IMR-90 (cell line): ENCODE measurements around the gene GPC5. TPM values are rescaled to one million over a fixed set of nuclear protein-coding genes. Genes with fewer than 3 reads are reported as not detected.

Experiments
- ATAC-seq: fragments of 200-7000 bp; cut with Tn5 transposase; 2 replicates; pipeline ENCODE4 v1.9.1; 2020; ENCODE audit warnings: low read depth, mild to moderate bottlenecking, moderate library complexity
- BruUV-seq: library from RNA; stranded (reverse); fragments of 400-500 nt; replicated peaks from 2 replicates; lab custom pipeline; 2021; lab: Mats Ljungman, UMichigan
- CTCF ChIA-PET: fragments of 300-600 bp; formaldehyde crosslinking; extraction: SDS; loops from one replicate; lab custom pipeline; 2021; ENCODE audit warnings: antibody characterized with exemption; lab: Yijun Ruan, JAX
- POLR2A ChIA-PET: fragments of 300-600 bp; sonication (Branson Sonifier 250); formaldehyde crosslinking; loops from one replicate; lab custom pipeline; 2022; ENCODE audit warnings: antibody characterized with exemption; ENCODE audit not compliant: unreplicated experiment; lab: Charles Lee
- DNase-seq: peaks from one replicate; pipeline ENCODE4 v3.0.0; 2013
- H2AFZ ChIP-seq: replicated peaks from 2 replicates; pipeline ENCODE3; 2013; ENCODE audit warnings: low read length, mild to moderate bottlenecking; ENCODE audit not compliant: poor library complexity
- H2AK5ac ChIP-seq: 2 replicates; pipeline ENCODE4 v1.6.1; 2013; ENCODE audit warnings: low read depth, low read length, inconsistent platforms
- H2AK9ac ChIP-seq: replicated peaks from 2 replicates; pipeline ENCODE3; 2013; ENCODE audit warnings: mild to moderate bottlenecking, low read depth, low read length, moderate library complexity; ENCODE audit not compliant: poor library complexity
- H2BK120ac ChIP-seq: 2 replicates; pipeline ENCODE4 v1.6.1; 2013; ENCODE audit warnings: low read depth, low read length, inconsistent platforms
- H2BK15ac ChIP-seq: 3 replicates; pipeline ENCODE4 v1.6.1; 2013; ENCODE audit warnings: low read depth, low read length, inconsistent platforms
- H2BK20ac ChIP-seq: 2 replicates; pipeline ENCODE4 v1.6.1; 2013; ENCODE audit warnings: low read depth, mild to moderate bottlenecking, inconsistent platforms, low read length, moderate library complexity
- H2BK5ac ChIP-seq: 2 replicates; pipeline ENCODE4 v1.6.1; 2013; ENCODE audit warnings: mild to moderate bottlenecking, low read depth, low read length, inconsistent platforms; ENCODE audit not compliant: poor library complexity, severe bottlenecking
- H3K14ac ChIP-seq: replicated peaks from 2 replicates; pipeline ENCODE4 v1.6.1; 2013; ENCODE audit warnings: low read depth, low read length, inconsistent platforms
- H3K18ac ChIP-seq: 2 replicates; pipeline ENCODE4 v1.6.1; 2013; ENCODE audit warnings: low read depth, low read length, control low read depth
- H3K23ac ChIP-seq: 2 replicates; pipeline ENCODE4 v1.6.1; 2013; ENCODE audit warnings: low read depth, low read length, inconsistent platforms
- H3K27ac ChIP-seq: 2 replicates; pipeline ENCODE4 v1.5.1; 2013; ENCODE audit warnings: mild to moderate bottlenecking, control low read depth, low read length; ENCODE audit not compliant: insufficient read depth
- H3K27me3 ChIP-seq: 2 replicates; pipeline ENCODE4 v1.6.1; 2013; ENCODE audit warnings: low read length; ENCODE audit not compliant: control insufficient read depth, insufficient read depth
- H3K36me3 ChIP-seq: 2 replicates; pipeline ENCODE4 v1.6.1; 2013; ENCODE audit warnings: low read length, mixed read lengths; ENCODE audit not compliant: control insufficient read depth, insufficient read depth
- H3K4ac ChIP-seq: 2 replicates; pipeline ENCODE4 v1.6.1; 2013; ENCODE audit warnings: low read depth, low read length, inconsistent platforms
- H3K4me1 ChIP-seq: 2 replicates; pipeline ENCODE4 v1.6.1; 2013; ENCODE audit warnings: low read length, mixed read lengths; ENCODE audit not compliant: control insufficient read depth, insufficient read depth
- H3K4me2 ChIP-seq: 2 replicates; pipeline ENCODE4 v1.6.1; 2013; ENCODE audit warnings: low read depth, mild to moderate bottlenecking, control low read depth, low read length, moderate library complexity
- H3K4me3 ChIP-seq: 2 replicates; pipeline ENCODE4 v1.5.1; 2013; ENCODE audit warnings: low read depth, mild to moderate bottlenecking, control low read depth, low read length, moderate library complexity; ENCODE audit not compliant: insufficient read depth
- H3K56ac ChIP-seq: 2 replicates; pipeline ENCODE4 v1.6.1; 2013; ENCODE audit warnings: low read length, inconsistent platforms; ENCODE audit not compliant: insufficient read depth; ENCODE audit errors: extremely low read depth
- H3K79me1 ChIP-seq, 2 experiments: 2 replicates each; pipeline ENCODE4 v1.6.1; 2013; ENCODE audit warnings: low read length in 2 of 2, inconsistent platforms in 1 of 2, low read depth in 1 of 2
- H3K9ac ChIP-seq: 2 replicates; pipeline ENCODE4 v1.6.1; 2013; ENCODE audit warnings: low read depth, low read length, control low read depth
- H3K9me1 ChIP-seq: 2 replicates; pipeline ENCODE4 v1.6.1; 2013; ENCODE audit warnings: low read length, inconsistent platforms; ENCODE audit not compliant: insufficient read depth
- H3K9me3 ChIP-seq: 2 replicates; pipeline ENCODE4 v1.6.1; 2013; ENCODE audit warnings: low read length; ENCODE audit not compliant: control insufficient read depth, insufficient read depth
- H4K20me1 ChIP-seq: 2 replicates; pipeline ENCODE4 v1.6.1; 2013; ENCODE audit warnings: low read length, inconsistent platforms; ENCODE audit not compliant: insufficient read depth
- H4K5ac ChIP-seq: 2 replicates; pipeline ENCODE4 v1.6.1; 2013; ENCODE audit warnings: mild to moderate bottlenecking, low read depth, low read length, control low read depth
- H4K8ac ChIP-seq, 2 experiments: 2 replicates each; pipeline ENCODE4 v1.6.1; 2013; ENCODE audit warnings: low read depth in 2 of 2, low read length in 2 of 2, control low read depth in 1 of 2, inconsistent platforms in 1 of 2
- H4K91ac ChIP-seq: 2 replicates; pipeline ENCODE4 v1.6.1; 2013; ENCODE audit warnings: low read depth, low read length, inconsistent platforms; ENCODE audit not compliant: insufficient read depth
- BHLHE40 ChIP-seq: fragments of 150-350 bp; IDR thresholded peaks from 2 replicates; pipeline ENCODE4 v1.6.1; 2016; ENCODE audit warnings: mild to moderate bottlenecking, low read depth, low read length
- CEBPB ChIP-seq: IDR thresholded peaks from 2 replicates; pipeline ENCODE4 v1.6.1; 2012; ENCODE audit warnings: low read depth, low read length, improper control_type of control experiment
- CHD1 ChIP-seq: IDR thresholded peaks from 2 replicates; pipeline ENCODE4 v1.6.1; 2012; ENCODE audit warnings: low read depth, low read length, improper control_type of control experiment
- FOS ChIP-seq: fragments of 150-350 bp; IDR thresholded peaks from 2 replicates; pipeline ENCODE4 v1.6.1; 2016; ENCODE audit warnings: low read depth, low read length
- MAFK ChIP-seq: IDR thresholded peaks from 2 replicates; pipeline ENCODE4 v1.6.1; 2012; ENCODE audit warnings: low read depth, low read length, improper control_type of control experiment
- MAZ ChIP-seq: IDR thresholded peaks from 2 replicates; pipeline ENCODE4 v1.6.1; 2012; ENCODE audit warnings: low read depth, mild to moderate bottlenecking, low read length, improper control_type of control experiment, moderate library complexity, borderline replicate concordance
- MXI1 ChIP-seq: IDR thresholded peaks from 2 replicates; pipeline ENCODE4 v1.6.1; 2012; ENCODE audit warnings: low read depth, mild to moderate bottlenecking, low read length, moderate library complexity, borderline replicate concordance
- NFE2L2 ChIP-seq: fragments of 150-350 bp; IDR thresholded peaks from 2 replicates; pipeline ENCODE4 v1.6.1; 2016; ENCODE audit warnings: low read depth, mild to moderate bottlenecking, low read length
- POLR2A ChIP-seq: IDR thresholded peaks from 2 replicates; pipeline ENCODE4 v1.6.1; 2012; ENCODE audit warnings: mild to moderate bottlenecking, low read depth, low read length
- RAD21 ChIP-seq: IDR thresholded peaks from 2 replicates; pipeline ENCODE4 v1.6.1; 2012; ENCODE audit warnings: low read length, improper control_type of control experiment
- RCOR1 ChIP-seq: IDR thresholded peaks from 2 replicates; pipeline ENCODE4 v1.6.1; 2012; ENCODE audit warnings: mild to moderate bottlenecking, low read length, improper control_type of control experiment; ENCODE audit not compliant: insufficient replicate concordance
- RFX5 ChIP-seq: IDR thresholded peaks from 2 replicates; pipeline ENCODE4 v1.8.0; 2012; ENCODE audit warnings: low read depth, mild to moderate bottlenecking, low read length, moderate library complexity
- SMC3 ChIP-seq: fragments of 150-350 bp; IDR thresholded peaks from 2 replicates; pipeline ENCODE4 v1.6.1; 2016; ENCODE audit warnings: low read depth, mild to moderate bottlenecking, antibody characterized with exemption, low read length, moderate library complexity
- WGBS, 2 experiments: methylation state at CpG; one replicate each; pipeline versions ENCODE4 v1.1.5 to v1.1.7; 2013; ENCODE audit warnings: missing lambda C conversion rate in 2 of 2; ENCODE audit not compliant: insufficient read length in 1 of 2; ENCODE audit errors: extremely low coverage in 2 of 2; 5-methylcytosine and 5-hydroxymethylcytosine counted together
- dilution Hi-C: fragments of 300-500 bp; cut with HindIII; formaldehyde crosslinking; loops from one replicate; pipeline ENCODE4 v1.14.3; 2018; ENCODE audit warnings: low sequenced_read_pairs; ENCODE audit not compliant: unreplicated experiment
- in situ Hi-C: fragments of 300-500 bp; cut with MboI; formaldehyde crosslinking; loops from 3 replicates; pipeline ENCODE4 v1.14.3; 2019; ENCODE audit warnings: low sequenced_read_pairs, inconsistent platforms, mixed read lengths
- intact Hi-C: fragments of 100-400 bp; cut with micrococcal nuclease; formaldehyde crosslinking; loops from 2 replicates; pipeline ENCODE4 v1.10.0; 2022
- polyA plus RNA-seq, 3 experiments: library from polyadenylated mRNA; depleted of rRNA; stranded (reverse); fragments of >200 nt; gene quantifications; 2 replicates each; pipeline ENCODE4 v1.2.3, GENCODE V29; 2012; ENCODE audit warnings: low replicate concordance in 1 of 3
- total RNA-seq: library from RNA; depleted of rRNA; stranded (reverse); fragments of >200 nt; gene quantifications from 2 replicates; pipeline ENCODE4 v1.2.3, GENCODE V29; 2012
- TF ChIP-seq, protein P1 (sequence below): fragments of 150-350 bp; IDR thresholded peaks from 2 replicates; pipeline ENCODE4 v1.6.1; 2017; ENCODE audit warnings: mild to moderate bottlenecking, antibody characterized with exemption, low read length, low read depth
- TF ChIP-seq, protein P2 (sequence below): fragments of 150-350 bp; IDR thresholded peaks from 2 replicates; pipeline ENCODE4 v1.6.1; 2016; ENCODE audit warnings: low read depth, mild to moderate bottlenecking, low read length, moderate library complexity, borderline replicate concordance
- TF ChIP-seq, protein P3 (sequence below): conservative IDR thresholded peaks from 2 replicates; pipeline ENCODE4 v1.5.1; 2012; ENCODE audit warnings: mild to moderate bottlenecking, low read depth, low read length, improper control_type of control experiment

The GPC5 gene
- total and polyA plus RNA-seq, 2 of the 4 experiments (the other 2 are of a cell fraction), result 0.94 to 1.8 TPM

DNA sequence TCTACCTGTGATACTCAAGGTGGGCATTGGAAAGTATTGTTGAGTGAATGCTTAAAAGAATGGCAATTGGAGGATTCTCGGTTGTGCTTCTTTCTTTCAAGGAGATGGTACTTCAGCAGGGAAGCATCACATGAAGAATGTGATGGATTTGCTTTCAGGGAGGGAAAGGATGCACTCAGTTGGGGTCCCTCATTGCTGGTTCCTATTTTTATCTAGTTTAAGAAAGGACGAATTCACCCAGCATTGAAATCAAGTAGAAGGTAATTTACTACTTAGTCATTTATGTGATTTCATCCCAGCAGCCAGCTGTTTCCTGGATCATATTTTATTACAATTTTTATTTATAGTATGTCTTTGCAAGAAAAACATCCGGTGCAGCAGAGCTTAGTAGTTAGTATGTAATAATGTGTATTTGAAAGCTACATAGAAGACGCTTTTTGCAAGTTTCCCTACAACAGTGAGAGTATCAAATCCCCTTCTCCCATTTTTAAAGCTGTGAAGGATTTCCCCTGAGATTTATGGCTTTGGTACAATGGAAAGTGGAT, 417.9 kb downstream of the GPC5 start:
- H3K36me3 ChIP-seq, result no peaks in the 10 kb centered on the region
- H2AFZ ChIP-seq, result no peak overlapping the region
- H3K27ac ChIP-seq, result no peak overlapping the region
- H3K9me3 ChIP-seq, result no peaks in the 10 kb centered on the region
- H2BK15ac ChIP-seq, result no peak overlapping the region
- no peak overlapping the region for H2BK120ac ChIP-seq
- no peak overlapping the region for H2BK5ac ChIP-seq
- no peak overlapping the region for H4K8ac ChIP-seq
- H4K5ac ChIP-seq, result no peak overlapping the region
- H3K27me3 ChIP-seq, result no peaks in the 10 kb centered on the region
- in situ Hi-C loops, result no loop called here
- no peak overlapping the region for H3K4me3 ChIP-seq
- H3K9me1 ChIP-seq, result no peaks in the 10 kb centered on the region
- H3K4me1 ChIP-seq, result no peaks in the 10 kb centered on the region
- CTCF ChIA-PET, result interaction anchor here (0.5 kb wide), 1 partner anchor 61 kb away, joined by 3 read pairs; no protein-coding TSS in a partner anchor
- intact Hi-C loops, result no loop called here
- H3K9ac ChIP-seq, result no peak overlapping the region
- ATAC-seq (no peak), DNase-seq (no peak)
- H3K18ac ChIP-seq, result no peak overlapping the region
- H3K14ac ChIP-seq, result no peak overlapping the region
- no peaks in the 10 kb centered on the region for H4K20me1 ChIP-seq
- no peak overlapping the region for H2AK5ac ChIP-seq
- POLR2A ChIA-PET, result no interaction called here
- no peaks in the 10 kb centered on the region for H3K79me1 ChIP-seq
- H2AK9ac ChIP-seq, result no peak overlapping the region
- WGBS, 2 experiments, result no CpG with 5 or more reads among the region's 4 CpGs
- H3K4me2 ChIP-seq, result no peak overlapping the region
- no peak overlapping the region for H3K23ac ChIP-seq
- no peak overlapping the region for H4K91ac ChIP-seq
- dilution Hi-C loops, result no loop called here
- BruUV-seq, result no TSS peak
- no peak overlapping the region for H3K56ac ChIP-seq
- TF ChIP-seq RAD21 (no peak), RFX5 (no peak), MXI1 (no peak), FOS (no peak), NFE2L2 (no peak), SMC3 (no peak), CEBPB (no peak), POLR2A (no peak), CHD1 (no peak), MAFK (no peak), MAZ (no peak), RCOR1 (no peak), BHLHE40 (no peak)
- TF ChIP-seq, protein P1, sequence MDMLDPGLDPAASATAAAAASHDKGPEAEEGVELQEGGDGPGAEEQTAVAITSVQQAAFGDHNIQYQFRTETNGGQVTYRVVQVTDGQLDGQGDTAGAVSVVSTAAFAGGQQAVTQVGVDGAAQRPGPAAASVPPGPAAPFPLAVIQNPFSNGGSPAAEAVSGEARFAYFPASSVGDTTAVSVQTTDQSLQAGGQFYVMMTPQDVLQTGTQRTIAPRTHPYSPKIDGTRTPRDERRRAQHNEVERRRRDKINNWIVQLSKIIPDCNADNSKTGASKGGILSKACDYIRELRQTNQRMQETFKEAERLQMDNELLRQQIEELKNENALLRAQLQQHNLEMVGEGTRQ, result no peak
- TF ChIP-seq, protein P2, sequence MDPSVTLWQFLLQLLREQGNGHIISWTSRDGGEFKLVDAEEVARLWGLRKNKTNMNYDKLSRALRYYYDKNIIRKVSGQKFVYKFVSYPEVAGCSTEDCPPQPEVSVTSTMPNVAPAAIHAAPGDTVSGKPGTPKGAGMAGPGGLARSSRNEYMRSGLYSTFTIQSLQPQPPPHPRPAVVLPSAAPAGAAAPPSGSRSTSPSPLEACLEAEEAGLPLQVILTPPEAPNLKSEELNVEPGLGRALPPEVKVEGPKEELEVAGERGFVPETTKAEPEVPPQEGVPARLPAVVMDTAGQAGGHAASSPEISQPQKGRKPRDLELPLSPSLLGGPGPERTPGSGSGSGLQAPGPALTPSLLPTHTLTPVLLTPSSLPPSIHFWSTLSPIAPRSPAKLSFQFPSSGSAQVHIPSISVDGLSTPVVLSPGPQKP, result no peak
- TF ChIP-seq, protein P3, sequence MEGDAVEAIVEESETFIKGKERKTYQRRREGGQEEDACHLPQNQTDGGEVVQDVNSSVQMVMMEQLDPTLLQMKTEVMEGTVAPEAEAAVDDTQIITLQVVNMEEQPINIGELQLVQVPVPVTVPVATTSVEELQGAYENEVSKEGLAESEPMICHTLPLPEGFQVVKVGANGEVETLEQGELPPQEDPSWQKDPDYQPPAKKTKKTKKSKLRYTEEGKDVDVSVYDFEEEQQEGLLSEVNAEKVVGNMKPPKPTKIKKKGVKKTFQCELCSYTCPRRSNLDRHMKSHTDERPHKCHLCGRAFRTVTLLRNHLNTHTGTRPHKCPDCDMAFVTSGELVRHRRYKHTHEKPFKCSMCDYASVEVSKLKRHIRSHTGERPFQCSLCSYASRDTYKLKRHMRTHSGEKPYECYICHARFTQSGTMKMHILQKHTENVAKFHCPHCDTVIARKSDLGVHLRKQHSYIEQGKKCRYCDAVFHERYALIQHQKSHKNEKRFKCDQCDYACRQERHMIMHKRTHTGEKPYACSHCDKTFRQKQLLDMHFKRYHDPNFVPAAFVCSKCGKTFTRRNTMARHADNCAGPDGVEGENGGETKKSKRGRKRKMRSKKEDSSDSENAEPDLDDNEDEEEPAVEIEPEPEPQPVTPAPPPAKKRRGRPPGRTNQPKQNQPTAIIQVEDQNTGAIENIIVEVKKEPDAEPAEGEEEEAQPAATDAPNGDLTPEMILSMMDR, result no peak
- no peak overlapping the region for H2BK20ac ChIP-seq
- H3K4ac ChIP-seq, result no peak overlapping the region
